GM21717 (cell line): ENCODE results near the gene SNX13.

Source experiments
- ATAC-seq: cut with Tn5 transposase; IDR thresholded peaks from one replicate; pipeline ENCODE4 v1.9.1; 2021; ENCODE audit warnings: mild to moderate bottlenecking, moderate library complexity; ENCODE audit not compliant: unreplicated experiment

Gene SNX13

DNA sequence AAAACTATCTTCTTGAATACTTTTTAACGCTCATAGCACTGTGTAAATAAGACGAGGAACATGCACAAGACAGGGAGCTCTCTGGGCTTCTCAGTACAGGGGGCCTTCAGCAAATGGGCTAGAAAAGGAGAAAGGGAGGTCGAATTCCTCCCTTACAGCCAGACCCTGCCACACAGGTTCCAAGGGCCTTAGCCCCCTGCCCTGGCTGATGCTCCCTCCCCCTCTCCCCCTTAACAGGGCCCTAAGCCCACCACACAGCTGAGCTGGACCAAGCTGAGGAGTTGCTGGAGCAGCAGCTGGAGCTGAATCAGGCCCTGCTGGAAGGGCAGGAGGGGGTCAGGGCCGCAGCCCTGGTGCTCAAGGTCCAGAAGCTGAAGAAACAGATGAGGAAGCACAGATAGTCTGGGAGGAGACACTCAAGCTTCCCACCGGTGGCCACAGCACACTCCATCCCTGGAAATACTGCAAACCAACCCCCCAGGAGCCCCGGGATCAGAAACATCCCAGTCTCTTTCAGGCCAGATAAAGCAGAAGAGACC is 153.9 kb downstream of the SNX13 start:
- ATAC-seq, result no peak

DNA sequence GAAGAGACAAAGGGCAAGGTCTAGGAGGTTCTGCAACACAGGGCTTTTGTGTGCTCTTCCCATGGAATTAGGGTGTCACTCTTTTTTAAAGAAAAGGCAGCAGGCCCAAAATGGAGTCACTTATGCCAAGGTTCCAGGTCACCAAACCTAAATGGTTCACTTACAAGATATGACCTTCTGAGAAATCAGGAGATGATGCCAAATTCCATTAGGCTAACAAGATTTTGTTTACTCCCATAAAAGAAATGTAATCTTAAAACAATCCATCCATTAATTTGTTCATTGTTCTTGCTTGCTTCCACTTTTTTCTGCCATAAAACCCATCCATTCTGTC is 158.1 kb downstream of the SNX13 start:
- ATAC-seq, result no peak

DNA sequence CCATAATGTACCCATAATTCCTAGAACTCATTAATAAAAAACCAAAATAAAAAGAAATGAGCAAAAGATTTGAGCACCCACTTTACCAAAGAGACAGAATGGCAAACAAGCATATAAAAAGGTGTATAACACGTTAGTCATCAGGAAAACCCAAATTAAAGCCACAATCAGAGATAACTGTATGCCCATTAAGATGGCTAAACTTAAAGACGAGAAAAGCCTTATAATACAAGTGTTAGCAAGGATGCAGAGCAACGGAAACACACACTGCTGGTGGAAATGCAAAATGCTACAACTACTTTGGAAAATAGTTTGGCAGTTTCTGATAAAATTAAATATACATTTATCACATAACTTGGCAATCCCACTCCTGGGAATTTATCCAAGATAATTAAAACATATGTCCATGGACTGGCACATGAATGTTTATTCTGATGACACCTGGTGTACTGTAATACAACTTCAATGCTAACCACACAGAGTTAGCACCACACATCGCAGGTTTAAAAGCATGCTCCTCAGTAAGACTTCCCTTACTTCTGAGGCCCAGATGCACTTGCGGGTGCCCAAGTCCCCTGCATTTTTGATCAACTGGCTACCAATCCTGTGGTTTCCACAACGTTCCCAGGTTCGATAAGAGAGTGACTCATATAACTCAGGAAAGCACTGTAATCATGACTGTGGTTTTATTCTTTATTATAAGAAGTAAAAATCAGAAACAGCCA is 158.6 kb downstream of the SNX13 start:
- no peak for ATAC-seq

GRCh38 chr7:17779381-17779780 is 160.9 kb downstream of the SNX13 start:
- ATAC-seq, result no peak

GRCh38 chr7:17774716-17775288 is 165.5 kb downstream of the SNX13 start:
- ATAC-seq, result no peak

DNA sequence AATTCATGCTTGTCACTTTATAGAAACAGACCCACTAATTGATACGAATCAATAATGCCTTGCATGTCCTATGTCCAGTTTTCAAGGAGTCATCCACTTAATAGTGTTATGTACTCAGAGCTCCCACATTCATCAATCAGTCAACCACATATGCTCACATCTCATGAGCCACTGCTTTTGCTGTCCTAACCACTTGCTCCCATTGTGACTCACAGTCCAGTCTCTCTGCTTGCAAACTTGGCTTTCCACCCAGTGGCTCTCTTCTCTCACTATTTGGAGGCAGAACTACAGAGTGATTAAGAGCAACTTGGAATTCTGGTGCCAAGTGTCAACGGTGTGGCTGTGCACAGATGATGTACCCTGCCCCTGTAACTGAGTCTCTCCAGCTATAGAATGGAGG is 166.0 kb downstream of the SNX13 start:
- ATAC-seq, result no peak

DNA sequence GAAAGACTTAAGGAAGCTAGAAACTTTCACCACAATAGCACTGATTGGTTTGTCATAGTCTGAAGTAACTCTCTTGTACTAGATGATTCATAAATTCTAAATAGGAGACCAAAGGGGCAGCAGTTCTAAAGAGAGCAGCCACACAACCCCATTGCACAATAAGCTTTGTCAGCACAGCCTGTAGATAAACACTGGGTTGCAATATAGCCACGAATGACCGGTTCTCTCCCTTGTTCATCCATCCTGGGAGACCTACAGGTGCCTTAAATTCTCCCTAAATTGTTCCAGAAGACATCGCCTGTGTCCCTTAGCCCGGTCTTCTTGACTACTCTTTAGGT is 167.0 kb downstream of the SNX13 start:
- ATAC-seq, result peak; percentile 35

GRCh38 chr7:17772581-17773288 is 167.6 kb downstream of the SNX13 start:
- no peak for ATAC-seq

DNA sequence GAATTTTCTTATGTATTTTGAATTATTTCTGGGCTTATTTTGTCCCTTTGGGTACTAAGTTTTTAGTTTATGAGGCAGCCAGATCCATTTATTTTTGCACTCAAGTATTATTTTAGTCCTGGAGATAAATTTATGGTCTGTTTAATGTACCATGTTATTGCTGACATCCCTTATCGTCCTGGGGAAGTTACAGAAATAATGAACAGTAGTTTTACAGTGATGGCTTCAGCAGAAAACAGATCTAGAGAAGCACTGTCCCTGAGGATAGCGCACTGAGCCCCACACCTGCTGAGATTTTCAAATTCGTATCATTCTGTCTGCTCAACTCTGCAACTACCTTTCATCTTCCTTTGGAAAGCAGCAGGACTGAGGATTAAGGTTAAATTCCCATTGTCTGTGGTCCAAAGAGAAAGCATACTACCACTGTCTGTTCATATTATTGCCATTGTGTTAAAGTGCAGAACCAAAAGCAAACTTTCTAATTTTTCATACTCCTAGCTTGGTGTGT is 168.3 kb downstream of the SNX13 start:
- no peak for ATAC-seq

- no peak for ATAC-seq
Measured at GRCh38 chr7:17770710-17771375, 169.5 kb downstream of the SNX13 start.

DNA sequence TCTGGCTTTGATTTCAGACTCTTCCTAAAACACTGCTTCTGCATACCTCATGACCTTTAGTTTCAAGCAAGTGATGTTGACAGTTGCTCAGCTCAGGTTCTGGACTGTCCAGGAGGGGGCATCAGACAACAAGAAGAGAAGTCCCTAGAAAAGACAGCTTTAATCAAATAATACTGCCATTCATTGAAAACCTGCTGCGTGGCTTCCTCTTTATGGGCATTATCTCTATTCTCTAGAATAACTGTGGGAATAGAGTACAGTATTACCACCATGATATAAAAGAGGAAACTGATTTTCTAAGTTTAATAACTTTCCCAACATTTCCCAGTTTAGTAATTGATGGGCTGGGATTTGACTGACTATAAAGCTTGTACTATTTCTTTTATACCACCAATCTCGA is 170.4 kb downstream of the SNX13 start:
- ATAC-seq, result peak; percentile 67

- no peak for ATAC-seq
Measured at GRCh38 chr7:17758008-17758407, 182.3 kb downstream of the SNX13 start.

DNA sequence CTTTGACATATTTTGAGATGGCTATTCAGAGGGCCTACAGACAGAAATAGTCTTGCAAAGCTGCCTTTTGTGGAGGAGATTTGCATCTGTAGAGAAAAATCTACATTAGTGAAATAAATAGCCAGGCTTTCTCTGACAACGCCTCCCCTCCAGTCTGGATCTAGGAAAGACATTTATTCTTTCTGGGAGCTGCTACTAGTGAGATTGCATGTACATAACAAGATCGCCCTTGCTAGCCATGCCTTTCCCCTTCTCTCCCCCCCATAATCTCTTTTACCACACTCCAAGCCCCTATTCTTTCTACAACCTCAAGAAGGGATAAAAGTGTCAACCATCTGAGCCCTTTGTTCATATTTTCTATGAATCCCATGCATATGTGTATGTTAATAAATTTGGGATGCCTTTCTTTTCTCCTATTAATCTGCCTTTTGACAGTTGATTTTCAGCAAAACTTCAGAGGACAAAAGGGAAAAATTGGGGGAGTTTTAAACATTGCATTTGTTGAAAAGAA is 194.2 kb downstream of the SNX13 start:
- ATAC-seq, result no peak

DNA sequence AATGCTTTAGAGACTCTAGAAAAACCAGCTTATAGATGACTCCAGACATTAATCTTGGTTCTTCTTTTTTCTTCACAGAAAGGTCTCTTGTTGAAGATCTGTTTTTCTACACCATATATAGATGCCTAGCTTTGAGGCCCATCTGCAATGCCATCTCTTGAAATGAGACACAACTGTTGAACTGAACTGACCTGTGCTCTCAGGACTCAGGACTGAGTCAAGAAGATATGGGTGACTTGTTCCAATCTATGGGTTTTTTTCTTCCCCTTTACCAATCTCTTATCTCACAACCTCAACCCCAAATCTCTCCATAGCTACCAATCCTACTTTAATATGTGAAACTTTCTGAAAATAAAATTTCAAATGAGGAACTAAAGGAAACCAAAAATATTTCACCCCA is 194.7 kb downstream of the SNX13 start:
- no peak for ATAC-seq

GRCh38 chr7:17743316-17743715 is 197.0 kb downstream of the SNX13 start:
- ATAC-seq, result no peak

DNA sequence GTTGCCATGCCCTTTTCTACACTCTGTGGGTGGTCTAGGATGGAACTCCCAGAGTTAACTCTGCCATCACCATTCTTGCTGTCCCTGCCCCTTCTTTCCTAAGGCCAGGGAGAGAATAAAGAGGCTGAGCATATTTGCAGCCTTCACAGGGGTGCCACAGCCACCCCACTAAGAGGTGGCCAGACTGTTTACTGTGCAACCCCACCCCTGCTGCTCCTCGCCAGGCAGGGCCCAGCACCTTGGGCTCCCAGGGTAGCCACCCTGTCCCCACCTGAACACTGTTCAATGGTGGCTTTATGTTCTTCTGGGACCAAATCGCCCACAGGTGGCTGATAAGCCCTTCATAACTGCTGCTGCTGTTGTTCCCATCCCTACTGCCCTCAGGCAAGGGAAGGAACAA is 198.9 kb downstream of the SNX13 start:
- no peak for ATAC-seq
